ENCODE measurements around the gene CRY2.

DNA sequence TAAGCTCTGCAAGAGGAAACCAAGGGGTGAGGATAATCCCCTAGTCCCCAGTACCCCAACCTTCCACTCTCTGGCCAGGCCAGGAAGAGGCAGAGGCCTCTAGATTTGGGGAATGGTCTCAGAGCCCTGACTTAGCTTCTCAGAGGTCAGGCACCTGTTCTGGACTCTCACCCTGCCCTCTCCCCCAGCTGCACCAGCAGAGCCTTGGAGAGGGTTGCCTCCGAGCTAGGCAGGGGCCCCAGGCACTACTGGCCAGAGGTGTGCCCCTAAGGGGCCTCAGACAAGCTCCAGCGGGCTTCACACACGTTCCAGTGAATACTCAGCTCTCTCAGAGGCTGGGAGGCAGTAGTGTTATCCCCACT, 51.8 kb downstream of the CRY2 start:
- TF ChIP-seq CTCF (IDR thresholded peaks at IDR 0.05) (no peak), EP300 (IDR thresholded peaks at IDR 0.05) (no peak)
